GM23338 (cell line): ENCODE measurements around the gene STX1A. TPM values are rescaled to one million over a fixed set of nuclear protein-coding genes. Genes with fewer than 3 reads are reported as not detected.

Source experiments
- ATAC-seq: fragments of 200-7000 bp; cut with Tn5 transposase; 3 replicates; pipeline ENCODE4 v1.9.1; 2020
- DNase-seq: peaks from one replicate; pipeline ENCODE4 v3.0.0-alpha.2; 2015; ENCODE audit warnings: low spot score
- H2AFZ ChIP-seq: fragments of 200-600 bp; sonication (generic); 2 replicates; pipeline ENCODE4 v1.8.0; 2016; ENCODE audit warnings: antibody characterized with exemption, mild to moderate bottlenecking, moderate library complexity
- H3F3A ChIP-seq: fragments of 200-600 bp; sonication (generic); replicated peaks from 2 replicates; pipeline ENCODE4 v1.8.0; 2017; ENCODE audit warnings: antibody characterized with exemption, mixed run types, low read depth
- H3K27ac ChIP-seq: fragments of 200-600 bp; sonication (generic); 2 replicates; pipeline ENCODE4 v1.6.1; 2016; ENCODE audit warnings: low read depth
- H3K27me3 ChIP-seq: fragments of 200-600 bp; sonication (generic); 2 replicates; pipeline ENCODE4 v1.8.0; 2016; ENCODE audit warnings: mild to moderate bottlenecking, mixed run types, moderate library complexity; ENCODE audit not compliant: insufficient read depth
- H3K36me3 ChIP-seq: fragments of 200-600 bp; sonication (generic); 2 replicates; pipeline ENCODE4 v1.8.0; 2016; ENCODE audit warnings: mild to moderate bottlenecking; ENCODE audit not compliant: insufficient read depth
- H3K4me1 ChIP-seq: fragments of 200-600 bp; sonication (generic); 2 replicates; pipeline ENCODE4 v1.8.0; 2016; ENCODE audit warnings: mild to moderate bottlenecking, moderate library complexity; ENCODE audit not compliant: insufficient read depth
- H3K4me2 ChIP-seq: fragments of 200-600 bp; sonication (generic); 2 replicates; pipeline ENCODE4 v1.7.1; 2017; ENCODE audit warnings: mixed run types
- H3K4me3 ChIP-seq: fragments of 200-600 bp; sonication (generic); 2 replicates; pipeline ENCODE4 v1.6.1; 2016; ENCODE audit warnings: mixed run types
- H3K79me2 ChIP-seq: fragments of 200-600 bp; sonication (generic); replicated peaks from 2 replicates; pipeline ENCODE4 v1.8.0; 2017; ENCODE audit warnings: mild to moderate bottlenecking; ENCODE audit not compliant: insufficient read depth
- H3K9me2 ChIP-seq: fragments of 200-600 bp; sonication (generic); 2 replicates; pipeline ENCODE4 v1.8.0; 2017; ENCODE audit not compliant: insufficient read depth
- H4K20me1 ChIP-seq: fragments of 200-600 bp; sonication (generic); replicated peaks from 2 replicates; pipeline ENCODE4 v1.8.0; 2017; ENCODE audit warnings: mild to moderate bottlenecking; ENCODE audit not compliant: insufficient read depth
- H3K27ac Mint-ChIP-seq: 2 replicates; pipeline ENCODE4 v1.8.0; 2020; ENCODE audit warnings: inconsistent platforms, mild to moderate bottlenecking, moderate library complexity, mixed read lengths
- H3K27me3 Mint-ChIP-seq: 3 replicates; pipeline ENCODE4 v1.8.0; 2022; ENCODE audit warnings: low read depth, mild to moderate bottlenecking, moderate library complexity, mixed read lengths, inconsistent platforms; ENCODE audit not compliant: insufficient read depth, poor library complexity
- H3K36me3 Mint-ChIP-seq: 3 replicates; pipeline ENCODE4 v1.8.0; 2021; ENCODE audit warnings: low read depth, mild to moderate bottlenecking, inconsistent platforms, moderate library complexity, mixed read lengths
- H3K4me1 Mint-ChIP-seq: 3 replicates; pipeline ENCODE4 v1.8.0; 2020; ENCODE audit warnings: mild to moderate bottlenecking, inconsistent platforms, mixed read lengths
- H3K4me3 Mint-ChIP-seq: 3 replicates; pipeline ENCODE4 v1.8.0; 2021; ENCODE audit warnings: moderate library complexity, mild to moderate bottlenecking, inconsistent platforms, mixed read lengths
- H3K9me3 Mint-ChIP-seq: 3 replicates; pipeline ENCODE4 v1.8.0; 2020; ENCODE audit warnings: moderate library complexity, mild to moderate bottlenecking, inconsistent platforms, mixed read lengths
- CREB1 ChIP-seq: fragments of 250-450 bp; sonication (Bioruptor Pico); IDR thresholded peaks from 2 replicates; pipeline ENCODE4 v1.5.0; 2020; ENCODE audit warnings: low read depth, mild to moderate bottlenecking, moderate library complexity
- CTCF ChIP-seq, 2 experiments: fragments of 200-600 bp in 1 of 2; sonication (generic) in 1 of 2; conservative IDR thresholded peaks; 2 replicates each; pipeline versions ENCODE4 v1.5.1 to v1.6.1; 2016 to 2017; ENCODE audit warnings: antibody characterized with exemption in 2 of 2, low read depth in 2 of 2, mild to moderate bottlenecking in 2 of 2, moderate library complexity in 1 of 2
- ETS1 ChIP-seq: IDR thresholded peaks from 2 replicates; pipeline ENCODE4 v1.6.1; 2016; ENCODE audit warnings: antibody characterized with exemption
- EZH2 ChIP-seq: fragments of 200-600 bp; sonication (generic); IDR thresholded peaks from one replicate; pipeline ENCODE4 v1.8.0; 2017; ENCODE audit warnings: antibody characterized with exemption, mild to moderate bottlenecking, low read depth; ENCODE audit not compliant: unreplicated experiment
- EZH2phosphoT487 ChIP-seq: fragments of 200-600 bp; sonication (generic); IDR thresholded peaks from one replicate; pipeline ENCODE4 v1.8.1; 2018; ENCODE audit warnings: antibody characterized with exemption; ENCODE audit not compliant: unreplicated experiment
- JUNB ChIP-seq: IDR thresholded peaks from one replicate; pipeline ENCODE4 v1.6.1; 2016; ENCODE audit warnings: antibody characterized with exemption; ENCODE audit not compliant: unreplicated experiment
- NANOG ChIP-seq: IDR thresholded peaks from 2 replicates; pipeline ENCODE4 v1.6.1; 2016; ENCODE audit warnings: antibody characterized with exemption, borderline replicate concordance
- POLR2AphosphoS5 ChIP-seq: IDR thresholded peaks from 2 replicates; pipeline ENCODE4 v1.6.1; 2016; ENCODE audit warnings: antibody characterized with exemption, low read depth
- REST ChIP-seq: IDR thresholded peaks from one replicate; pipeline ENCODE4 v1.6.1; 2018; ENCODE audit warnings: antibody characterized with exemption; ENCODE audit not compliant: unreplicated experiment
- STAT1 ChIP-seq: IDR thresholded peaks from one replicate; pipeline ENCODE4 v1.6.1; 2016; ENCODE audit warnings: antibody characterized with exemption; ENCODE audit not compliant: unreplicated experiment
- ZNF114 ChIP-seq: fragments of 250-450 bp; sonication (Bioruptor Pico); IDR thresholded peaks from 2 replicates; pipeline ENCODE4 v1.5.0; 2020; ENCODE audit warnings: mild to moderate bottlenecking, moderate library complexity
- ZNF331 ChIP-seq: fragments of 250-450 bp; sonication (Bioruptor Pico); IDR thresholded peaks from 2 replicates; pipeline ENCODE4 v1.5.0; 2020; ENCODE audit warnings: low read depth, mild to moderate bottlenecking, moderate library complexity
- ZNF462 ChIP-seq: fragments of 250-450 bp; sonication (Bioruptor Pico); IDR thresholded peaks from 2 replicates; pipeline ENCODE4 v1.5.0; 2020; ENCODE audit warnings: mild to moderate bottlenecking, moderate library complexity
- polyA plus RNA-seq: library from polyadenylated mRNA; unstranded; fragments of >200 nt; fragmentation: Nextera tagmentation; extraction: Ambion mirVana; gene quantifications from 2 replicates; pipeline ENCODE4 v1.2.1, GENCODE V29; 2016
- total RNA-seq: library from RNA; depleted of rRNA; stranded (reverse); fragments of >200 nt; shearing (Covaris generic); gene quantifications from 2 replicates; pipeline ENCODE4 v1.2.3, GENCODE V29; 2014

Gene STX1A
- total and polyA plus RNA-seq, 2 experiments from 2014 or later = 9.1 to 19.8 TPM

- no peak for TF ChIP-seq ZNF462 (CRISPR knock-in tag)
These were observed 39.0 kb downstream of the STX1A start (continued) for GRCh38 chr7:73680501-73680900.

- H3K4me2 ChIP-seq = no peak overlapping the region
- H3K9me3 Mint-ChIP-seq = no peaks in the 10 kb centered on the region; the same call in 2 of the 3 replicates
- no peak for ATAC-seq
- H3K36me3 Mint-ChIP-seq = peaks cover 22% of the 10 kb centered on the region
- H3K4me3 ChIP-seq = no peak overlapping the region
- no peak overlapping the region for H3K4me3 Mint-ChIP-seq
- no peak overlapping the region for H3K27ac Mint-ChIP-seq
- H2AFZ ChIP-seq = no peak overlapping the region
- H3K27me3 ChIP-seq = no peaks in the 10 kb centered on the region
- H3F3A ChIP-seq = 0 out of 2 replicates have a peak, but pooled peaks cover under 1% of the 10 kb centered on the region
- H3K4me1 ChIP-seq = peaks cover 9% of the 10 kb centered on the region
- H3K27me3 Mint-ChIP-seq = peaks cover 14% of the 10 kb centered on the region
- H3K4me1 Mint-ChIP-seq = peaks cover 17% of the 10 kb centered on the region
- H3K9me2 ChIP-seq = no peaks in the 10 kb centered on the region
- H3K27ac ChIP-seq = no peak overlapping the region
- peaks cover 5% of the 10 kb centered on the region for H4K20me1 ChIP-seq
- no peak for DNase-seq
- H3K79me2 ChIP-seq = peaks cover 48% of the 10 kb centered on the region
- H3K36me3 ChIP-seq = peaks cover 3% of the 10 kb centered on the region; the same call in 1 of the 2 replicates
- no peak for TF ChIP-seq ZNF331
- TF ChIP-seq JUNB = no peak
- TF ChIP-seq ETS1 = no peak
- no peak for TF ChIP-seq REST
- TF ChIP-seq ZNF114 (CRISPR knock-in tag) = no peak
- no peak for TF ChIP-seq NANOG
- TF ChIP-seq POLR2AphosphoS5 = no peak
- no peak for TF ChIP-seq STAT1
- no peak for TF ChIP-seq EZH2
- no peak for TF ChIP-seq CTCF (conservative IDR thresholded peaks at IDR 0.05; ENCODE audit: low read depth in 2 of 2)
- TF ChIP-seq EZH2phosphoT487 = no peak
- TF ChIP-seq CREB1 (CRISPR knock-in tag) = no peak
These were observed 39.8 kb downstream of the STX1A start for GRCh38 chr7:73679709-73680108.
